Endothelial cell of umbilical vein (primary cell): ENCODE results near the gene CCDC18. TPM values are rescaled to one million over a fixed set of nuclear protein-coding genes. Genes with fewer than 3 reads are reported as not detected.

Experiments used
- BruUV-seq: library from RNA; stranded (reverse); fragments of 400-500 nt; replicated peaks from 2 replicates; lab custom pipeline; 2021; lab: Mats Ljungman, UMichigan
- CTCF ChIA-PET: fragments of 300-600, 350-600 bp; sonication (Branson Sonifier 250); formaldehyde crosslinking; loops from one replicate; lab custom pipeline; 2021; ENCODE audit warnings: antibody characterized with exemption, inconsistent platforms; lab: Charles Lee
- POLR2A ChIA-PET: fragments of 300-600, 350-600 bp; sonication (Branson Sonifier 250); formaldehyde crosslinking; loops from one replicate; lab custom pipeline; 2021; ENCODE audit warnings: antibody characterized with exemption, inconsistent platforms; lab: Charles Lee
- DNase-seq: peaks from one replicate; pipeline ENCODE4 v3.0.0-alpha.2; 2011; ENCODE audit warnings: low read depth, low spot score
- FAIRE-seq: peaks from 2 replicates; lab custom pipeline; 2011; peaks lifted over from hg19 to GRCh38; lab: Jason Lieb, UNC
- H2AFZ ChIP-seq: 2 replicates; pipeline ENCODE4 v1.6.0; 2012; ENCODE audit warnings: low read depth, low read length, control low read depth, inconsistent platforms
- H3K27ac ChIP-seq: 2 replicates; pipeline ENCODE4 v1.5.1; 2011; ENCODE audit warnings: low read depth, mild to moderate bottlenecking, control low read depth, low read length, moderate library complexity; ENCODE audit not compliant: insufficient read depth
- H3K27me3 ChIP-seq, 2 experiments: 2 replicates each; pipeline versions ENCODE4 v1.6.0 to v1.6.1; 2011; ENCODE audit warnings: low read length in 2 of 2, mixed read lengths in 1 of 2; ENCODE audit not compliant: control insufficient read depth in 2 of 2, insufficient read depth in 2 of 2
- H3K36me3 ChIP-seq, 2 experiments: 2 replicates in 1 of 2; 3 replicates in 1 of 2; pipeline ENCODE4 v1.5.1; 2011; ENCODE audit warnings: low read length in 2 of 2, mild to moderate bottlenecking in 1 of 2, moderate library complexity in 1 of 2; ENCODE audit not compliant: control insufficient read depth in 2 of 2, insufficient read depth in 2 of 2; ENCODE audit errors: extremely low read depth in 1 of 2
- H3K4me1 ChIP-seq: 3 replicates; pipeline ENCODE4 v1.5.1; 2011; ENCODE audit warnings: mild to moderate bottlenecking, low read length; ENCODE audit not compliant: control insufficient read depth, insufficient read depth; ENCODE audit errors: extremely low read depth
- H3K4me2 ChIP-seq: 2 replicates; pipeline ENCODE4 v1.6.1; 2011; ENCODE audit warnings: low read length, control low read depth, mixed read lengths; ENCODE audit not compliant: insufficient read depth
- H3K4me3 ChIP-seq, 3 experiments: fragments of 200-600 bp in 1 of 3; sonication (generic), shearing (Covaris generic) in 1 of 3; replicated peaks in 1 of 3; 2 replicates each; pipeline ENCODE4 v1.5.1; 2011 to 2016; ENCODE audit warnings: control low read depth in 3 of 3, low read length in 3 of 3, mild to moderate bottlenecking in 2 of 3, inconsistent platforms in 1 of 3, low read depth in 1 of 3, moderate library complexity in 1 of 3; ENCODE audit not compliant: insufficient read depth in 1 of 3
- H3K79me2 ChIP-seq: 2 replicates; pipeline ENCODE4 v1.6.0; 2012; ENCODE audit warnings: low read length, inconsistent platforms; ENCODE audit not compliant: control insufficient read depth, insufficient read depth
- H3K9ac ChIP-seq: replicated peaks from 2 replicates; pipeline ENCODE3; 2011; ENCODE audit warnings: low read length, control low read depth; ENCODE audit not compliant: insufficient read depth; ENCODE audit errors: extremely low read depth
- H3K9me1 ChIP-seq: replicated peaks from 3 replicates; pipeline ENCODE4 v1.6.0; 2011; ENCODE audit warnings: mild to moderate bottlenecking, low read length; ENCODE audit not compliant: control insufficient read depth, insufficient read depth; ENCODE audit errors: extremely low read depth
- H3K9me3 ChIP-seq: replicated peaks from 2 replicates; pipeline ENCODE4 v1.5.1; 2012; ENCODE audit warnings: low read length, inconsistent platforms; ENCODE audit not compliant: control insufficient read depth, insufficient read depth
- H4K20me1 ChIP-seq: replicated peaks from 2 replicates; pipeline ENCODE3; 2011; ENCODE audit warnings: mild to moderate bottlenecking, low read length; ENCODE audit not compliant: control insufficient read depth, insufficient read depth; ENCODE audit errors: extremely low read depth
- EZH2 ChIP-seq: IDR thresholded peaks from 2 replicates; pipeline ENCODE4 v1.6.1; 2012; ENCODE audit warnings: borderline replicate concordance, low read depth, mild to moderate bottlenecking, moderate library complexity, low read length, inconsistent platforms; ENCODE audit not compliant: severe bottlenecking
- FOS ChIP-seq: IDR thresholded peaks from 2 replicates; pipeline ENCODE4 v1.6.1; 2011; ENCODE audit warnings: mild to moderate bottlenecking, low read length, moderate library complexity, borderline replicate concordance; ENCODE audit not compliant: insufficient read depth
- POLR2AphosphoS5 ChIP-seq: IDR thresholded peaks from 2 replicates; pipeline ENCODE4 v1.6.1; 2012; ENCODE audit warnings: low read depth, mild to moderate bottlenecking, control low read depth, low read length, moderate library complexity; ENCODE audit not compliant: insufficient read depth
- dilution Hi-C: fragments of 300-500 bp; cut with MboI; formaldehyde crosslinking; loops from one replicate; pipeline ENCODE4 v1.15.0; 2019; ENCODE audit warnings: low sequenced_read_pairs; ENCODE audit not compliant: extremely low pct_ligation_motif_present
- intact Hi-C: fragments of 100-400 bp; cut with micrococcal nuclease; formaldehyde crosslinking; loops from one replicate; pipeline ENCODE4 v1.10.0; 2022
- polyA plus RNA-seq, 4 experiments: library from polyadenylated mRNA; depleted of rRNA in 3 of 4; stranded (reverse) in 3 of 4; unstranded in 1 of 4; fragments of >200 nt; gene quantifications; 2 replicates each; pipeline versions ENCODE4 v1.2.1 to v1.2.3, GENCODE V29; 2011 to 2012; ENCODE audit warnings: missing spikeins in 1 of 4
- total RNA-seq: library from RNA; stranded (reverse); gene quantifications from 2 replicates; pipeline ENCODE4 v1.2.3, GENCODE V29; 2021
- TF ChIP-seq, protein P1 (sequence below), 2 donors: IDR thresholded peaks; 1 replicate in 1 of 2; 2 replicates in 1 of 2; pipeline ENCODE4 v1.5.1; 2011; ENCODE audit warnings: low read length in 2 of 2, mild to moderate bottlenecking in 2 of 2, moderate library complexity in 2 of 2, control low read depth in 1 of 2, inconsistent platforms in 1 of 2, low read depth in 1 of 2; ENCODE audit not compliant: insufficient read depth in 1 of 2; ENCODE audit errors: extremely low read depth in 1 of 2
- TF ChIP-seq, protein P2 (sequence below): IDR thresholded peaks from 2 replicates; pipeline ENCODE4 v1.6.1; 2011; ENCODE audit not compliant: insufficient read depth, insufficient read length

CCDC18 gene
- total and polyA plus RNA-seq, 2 donors (not counting 3 experiments of a cell fraction or from before 2014, with no cell fraction given), result 2.2 to 11.2 TPM

DNA sequence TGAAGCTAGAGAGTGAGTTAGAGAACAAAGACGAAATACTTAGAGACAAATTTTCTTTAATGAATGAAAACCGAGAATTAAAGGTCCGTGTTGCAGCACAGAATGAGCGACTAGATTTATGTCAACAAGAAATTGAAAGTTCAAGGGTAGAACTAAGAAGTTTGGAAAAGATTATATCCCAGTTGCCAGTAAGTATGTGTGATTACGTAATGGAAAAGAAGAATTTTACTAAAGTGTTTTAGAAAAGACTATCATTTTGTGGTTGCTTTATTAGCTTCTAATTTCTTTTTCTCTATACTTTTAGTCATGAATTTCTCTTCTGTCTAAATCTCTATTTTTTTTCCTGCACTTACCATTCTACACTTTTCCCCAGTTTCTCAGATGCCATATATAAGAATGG lies 26.7 kb downstream of the CCDC18 start:
- dilution Hi-C loops, result no loop called here
- no peaks in the 10 kb centered on the region for H3K4me1 ChIP-seq
- H4K20me1 ChIP-seq, result no peaks in the 10 kb centered on the region
- TF ChIP-seq POLR2AphosphoS5 (no peak), FOS (no peak), EZH2 (no peak)
- TF ChIP-seq, protein P1, sequence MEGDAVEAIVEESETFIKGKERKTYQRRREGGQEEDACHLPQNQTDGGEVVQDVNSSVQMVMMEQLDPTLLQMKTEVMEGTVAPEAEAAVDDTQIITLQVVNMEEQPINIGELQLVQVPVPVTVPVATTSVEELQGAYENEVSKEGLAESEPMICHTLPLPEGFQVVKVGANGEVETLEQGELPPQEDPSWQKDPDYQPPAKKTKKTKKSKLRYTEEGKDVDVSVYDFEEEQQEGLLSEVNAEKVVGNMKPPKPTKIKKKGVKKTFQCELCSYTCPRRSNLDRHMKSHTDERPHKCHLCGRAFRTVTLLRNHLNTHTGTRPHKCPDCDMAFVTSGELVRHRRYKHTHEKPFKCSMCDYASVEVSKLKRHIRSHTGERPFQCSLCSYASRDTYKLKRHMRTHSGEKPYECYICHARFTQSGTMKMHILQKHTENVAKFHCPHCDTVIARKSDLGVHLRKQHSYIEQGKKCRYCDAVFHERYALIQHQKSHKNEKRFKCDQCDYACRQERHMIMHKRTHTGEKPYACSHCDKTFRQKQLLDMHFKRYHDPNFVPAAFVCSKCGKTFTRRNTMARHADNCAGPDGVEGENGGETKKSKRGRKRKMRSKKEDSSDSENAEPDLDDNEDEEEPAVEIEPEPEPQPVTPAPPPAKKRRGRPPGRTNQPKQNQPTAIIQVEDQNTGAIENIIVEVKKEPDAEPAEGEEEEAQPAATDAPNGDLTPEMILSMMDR (IDR thresholded peaks at IDR 0.05; ENCODE audit: extremely low read depth in 1 of 2, insufficient read depth in 1 of 2, low read depth in 1 of 2, low read length in 2 of 2), result no peak
- TF ChIP-seq, protein P2, sequence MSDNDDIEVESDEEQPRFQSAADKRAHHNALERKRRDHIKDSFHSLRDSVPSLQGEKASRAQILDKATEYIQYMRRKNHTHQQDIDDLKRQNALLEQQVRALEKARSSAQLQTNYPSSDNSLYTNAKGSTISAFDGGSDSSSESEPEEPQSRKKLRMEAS, result no peak
- FAIRE-seq (no peak), DNase-seq (no peak)
- no peak overlapping the region for H3K4me3 ChIP-seq
- no peak overlapping the region for H3K9ac ChIP-seq
- H3K36me3 ChIP-seq, result peaks cover 0 to 7% of the 10 kb centered on the region in 2 experiments
- no peak overlapping the region for H3K27ac ChIP-seq
- POLR2A ChIA-PET, result no interaction called here
- no peaks in the 10 kb centered on the region for H3K79me2 ChIP-seq
- H3K4me2 ChIP-seq, result no peak overlapping the region
- CTCF ChIA-PET, result interaction anchor here (1.0 to 1.5 kb wide), 2 partner anchors 8 to 15 kb away, joined by 3 to 4 read pairs; no protein-coding TSS in a partner anchor
- no peak overlapping the region for H2AFZ ChIP-seq
- no peaks in the 10 kb centered on the region for H3K27me3 ChIP-seq
- intact Hi-C loops, result no loop called here
- no TSS peak for BruUV-seq
- no peaks in the 10 kb centered on the region for H3K9me3 ChIP-seq
- H3K9me1 ChIP-seq, result no peaks in the 10 kb centered on the region
